Esophagus mucosa (tissue), 1 donor: ENCODE results near the gene CD82. TPM values are rescaled to one million over a fixed set of nuclear protein-coding genes. Genes with fewer than 3 reads are reported as not detected.
A peak's percentile ranks its signal among the peaks of the same experiment; 100 is the strongest.

ENCODE experiments used
- ATAC-seq: fragments of 200-7000 bp; cut with Tn5 transposase; one replicate; pipeline ENCODE4 v1.9.1; 2020
- total RNA-seq: library from RNA; stranded (reverse); gene quantifications from one replicate; pipeline ENCODE4 v1.2.4, GENCODE V29; 2023
- donor health status: DM: yes; HTN: yes; CAD: no.

CD82 gene
- total RNA-seq, 1 donor from 2014 or later = 292 TPM

GRCh38 chr11:44561964-44562734 lies 3.3 kb upstream of the CD82 start:
- ATAC-seq = no peak

GRCh38 chr11:44562845-44563460 lies 2.5 kb upstream of the CD82 start:
- ATAC-seq = no peak

GRCh38 chr11:44563711-44564110 lies 1.8 kb upstream of the CD82 start:
- ATAC-seq = no peak

- ATAC-seq = peak; percentile 6
Measured at GRCh38 chr11:44564166-44564565, 1.3 kb upstream of the CD82 start.

GRCh38 chr11:44564670-44565210 lies 723 bp upstream of the CD82 start:
- peak; percentile 75 for ATAC-seq

- no peak for ATAC-seq
Measured at GRCh38 chr11:44565953-44566949, 788 bp downstream of the CD82 start.

GRCh38 chr11:44566952-44567875 lies 1.8 kb downstream of the CD82 start:
- ATAC-seq = no peak

- ATAC-seq = no peak
Measured at GRCh38 chr11:44567876-44568256, 2.4 kb downstream of the CD82 start.

GRCh38 chr11:44568331-44568657 lies 2.8 kb downstream of the CD82 start:
- ATAC-seq = no peak

GRCh38 chr11:44568658-44569473 lies 3.4 kb downstream of the CD82 start:
- ATAC-seq = peak; percentile 22

GRCh38 chr11:44570411-44571155 lies 5.1 kb downstream of the CD82 start:
- ATAC-seq = no peak

GRCh38 chr11:44571871-44572270 lies 6.4 kb downstream of the CD82 start:
- ATAC-seq = no peak

- ATAC-seq = no peak
Measured at GRCh38 chr11:44572436-44572835, 7.0 kb downstream of the CD82 start.

- ATAC-seq = peak; percentile 55
Measured at GRCh38 chr11:44572884-44573283, 7.4 kb downstream of the CD82 start.

GRCh38 chr11:44573333-44573732 lies 7.9 kb downstream of the CD82 start:
- no peak for ATAC-seq

GRCh38 chr11:44574610-44575287 lies 9.3 kb downstream of the CD82 start:
- peak; percentile 82 for ATAC-seq

- ATAC-seq = no peak
Measured at GRCh38 chr11:44575288-44575672, 9.8 kb downstream of the CD82 start.

GRCh38 chr11:44575962-44576361 lies 10.5 kb downstream of the CD82 start:
- ATAC-seq = no peak

- ATAC-seq = peak; percentile 7
Measured at GRCh38 chr11:44576656-44577055, 11.2 kb downstream of the CD82 start.
